WTC11 (cell line): ENCODE measurements around the gene MAP3K3. TPM values are rescaled to one million over a fixed set of nuclear protein-coding genes. Genes with fewer than 3 reads are reported as not detected.

Experiments
- ATAC-seq: fragments of 200-7000 bp; cut with Tn5 transposase; 2 replicates; pipeline ENCODE4 v1.10.0; 2021; ENCODE audit warnings: mild to moderate bottlenecking, moderate library complexity
- CTCF ChIA-PET: fragments of 300-600 bp; sonication (Branson Sonifier 250); formaldehyde crosslinking; loops from one replicate; lab custom pipeline; 2021; ENCODE audit warnings: antibody characterized with exemption; lab: Charles Lee
- POLR2A ChIA-PET: fragments of 350-600 bp; sonication (Branson Sonifier 250); formaldehyde crosslinking; loops from one replicate; lab custom pipeline; 2021; ENCODE audit warnings: antibody characterized with exemption; lab: Charles Lee
- DNase-seq: peaks from one replicate; pipeline ENCODE4 v3.0.0; 2021; ENCODE audit warnings: low spot score
- H3K27ac Mint-ChIP-seq: 2 replicates; pipeline ENCODE4 v1.8.0; 2021; ENCODE audit warnings: mixed read lengths
- H3K27me3 Mint-ChIP-seq: 2 replicates; pipeline ENCODE4 v1.8.0; 2021; ENCODE audit warnings: low read depth, mild to moderate bottlenecking, moderate library complexity, mixed read lengths
- H3K36me3 Mint-ChIP-seq: 2 replicates; pipeline ENCODE4 v1.8.0; 2021; ENCODE audit warnings: mixed read lengths
- H3K4me1 Mint-ChIP-seq: 2 replicates; pipeline ENCODE4 v1.8.0; 2022; ENCODE audit warnings: mixed read lengths
- H3K4me3 Mint-ChIP-seq: 2 replicates; pipeline ENCODE4 v1.8.0; 2021; ENCODE audit warnings: mild to moderate bottlenecking, moderate library complexity, mixed read lengths
- H3K9me3 Mint-ChIP-seq: 2 replicates; pipeline ENCODE4 v1.8.0; 2021; ENCODE audit warnings: mixed read lengths
- ELF4 ChIP-seq: sonication (generic); formaldehyde crosslinking; IDR thresholded peaks from 2 replicates; pipeline ENCODE4 v1.8.1; 2022; ENCODE audit warnings: low read depth, mild to moderate bottlenecking, moderate library complexity, missing genetic modification reagents
- STAT6 ChIP-seq: sonication (generic); formaldehyde crosslinking; conservative IDR thresholded peaks from 2 replicates; pipeline ENCODE4 v1.8.1; 2023; ENCODE audit warnings: mild to moderate bottlenecking, low read depth, missing genetic modification reagents, moderate library complexity
- TP53 ChIP-seq: sonication (generic); formaldehyde crosslinking; IDR thresholded peaks from 2 replicates; pipeline ENCODE4 v1.8.1; 2023; ENCODE audit warnings: mild to moderate bottlenecking, missing genetic modification reagents
- USF1 ChIP-seq: sonication (generic); formaldehyde crosslinking; IDR thresholded peaks from 2 replicates; pipeline ENCODE4 v1.8.0; 2022; ENCODE audit warnings: mild to moderate bottlenecking, missing genetic modification reagents
- ZBTB21 ChIP-seq: sonication (generic); formaldehyde crosslinking; IDR thresholded peaks from 2 replicates; pipeline ENCODE4 v1.8.1; 2023; ENCODE audit warnings: mild to moderate bottlenecking, missing genetic modification reagents, borderline replicate concordance
- ZSCAN18 ChIP-seq: fragments of 250-450 bp; sonication (Bioruptor Pico); IDR thresholded peaks from 2 replicates; pipeline ENCODE4 v2.1.2; 2022; ENCODE audit warnings: mild to moderate bottlenecking, moderate library complexity
- total RNA-seq: library from RNA; stranded (reverse); gene quantifications from 3 replicates; pipeline ENCODE4 v1.2.3, GENCODE V29; 2021
- TF ChIP-seq, protein P1 (sequence below): sonication (generic); formaldehyde crosslinking; IDR thresholded peaks from 2 replicates; pipeline ENCODE4 v1.8.1; 2023; ENCODE audit warnings: mild to moderate bottlenecking, missing genetic modification reagents, borderline replicate concordance
- TF ChIP-seq, protein P2 (sequence below): sonication (generic); formaldehyde crosslinking; IDR thresholded peaks from 2 replicates; pipeline ENCODE4 v1.8.0; 2023; ENCODE audit warnings: missing genetic modification reagents

Gene MAP3K3
- total RNA-seq, 1 experiment from 2014 or later = 25.7 TPM

DNA sequence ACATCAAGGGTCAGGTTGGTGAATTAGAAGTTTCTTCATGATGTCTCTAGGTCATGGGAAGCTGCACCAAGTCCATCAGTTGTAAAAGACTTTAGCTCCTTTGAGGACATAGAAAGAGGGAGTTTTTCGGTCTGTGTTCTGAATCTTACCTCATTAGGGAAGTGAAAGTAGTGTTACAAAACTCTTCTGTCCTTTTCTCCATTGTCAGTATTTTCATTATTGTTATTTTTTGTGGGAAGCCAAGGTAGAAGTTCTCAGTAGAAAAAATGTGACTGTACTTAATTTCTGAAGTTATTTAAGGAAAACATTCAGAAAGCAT, 24.2 kb downstream of the MAP3K3 start (continued):
- TF ChIP-seq, protein P1, sequence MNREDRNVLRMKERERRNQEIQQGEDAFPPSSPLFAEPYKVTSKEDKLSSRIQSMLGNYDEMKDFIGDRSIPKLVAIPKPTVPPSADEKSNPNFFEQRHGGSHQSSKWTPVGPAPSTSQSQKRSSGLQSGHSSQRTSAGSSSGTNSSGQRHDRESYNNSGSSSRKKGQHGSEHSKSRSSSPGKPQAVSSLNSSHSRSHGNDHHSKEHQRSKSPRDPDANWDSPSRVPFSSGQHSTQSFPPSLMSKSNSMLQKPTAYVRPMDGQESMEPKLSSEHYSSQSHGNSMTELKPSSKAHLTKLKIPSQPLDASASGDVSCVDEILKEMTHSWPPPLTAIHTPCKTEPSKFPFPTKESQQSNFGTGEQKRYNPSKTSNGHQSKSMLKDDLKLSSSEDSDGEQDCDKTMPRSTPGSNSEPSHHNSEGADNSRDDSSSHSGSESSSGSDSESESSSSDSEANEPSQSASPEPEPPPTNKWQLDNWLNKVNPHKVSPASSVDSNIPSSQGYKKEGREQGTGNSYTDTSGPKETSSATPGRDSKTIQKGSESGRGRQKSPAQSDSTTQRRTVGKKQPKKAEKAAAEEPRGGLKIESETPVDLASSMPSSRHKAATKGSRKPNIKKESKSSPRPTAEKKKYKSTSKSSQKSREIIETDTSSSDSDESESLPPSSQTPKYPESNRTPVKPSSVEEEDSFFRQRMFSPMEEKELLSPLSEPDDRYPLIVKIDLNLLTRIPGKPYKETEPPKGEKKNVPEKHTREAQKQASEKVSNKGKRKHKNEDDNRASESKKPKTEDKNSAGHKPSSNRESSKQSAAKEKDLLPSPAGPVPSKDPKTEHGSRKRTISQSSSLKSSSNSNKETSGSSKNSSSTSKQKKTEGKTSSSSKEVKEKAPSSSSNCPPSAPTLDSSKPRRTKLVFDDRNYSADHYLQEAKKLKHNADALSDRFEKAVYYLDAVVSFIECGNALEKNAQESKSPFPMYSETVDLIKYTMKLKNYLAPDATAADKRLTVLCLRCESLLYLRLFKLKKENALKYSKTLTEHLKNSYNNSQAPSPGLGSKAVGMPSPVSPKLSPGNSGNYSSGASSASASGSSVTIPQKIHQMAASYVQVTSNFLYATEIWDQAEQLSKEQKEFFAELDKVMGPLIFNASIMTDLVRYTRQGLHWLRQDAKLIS (CRISPR knock-in tag) = no peak

DNA sequence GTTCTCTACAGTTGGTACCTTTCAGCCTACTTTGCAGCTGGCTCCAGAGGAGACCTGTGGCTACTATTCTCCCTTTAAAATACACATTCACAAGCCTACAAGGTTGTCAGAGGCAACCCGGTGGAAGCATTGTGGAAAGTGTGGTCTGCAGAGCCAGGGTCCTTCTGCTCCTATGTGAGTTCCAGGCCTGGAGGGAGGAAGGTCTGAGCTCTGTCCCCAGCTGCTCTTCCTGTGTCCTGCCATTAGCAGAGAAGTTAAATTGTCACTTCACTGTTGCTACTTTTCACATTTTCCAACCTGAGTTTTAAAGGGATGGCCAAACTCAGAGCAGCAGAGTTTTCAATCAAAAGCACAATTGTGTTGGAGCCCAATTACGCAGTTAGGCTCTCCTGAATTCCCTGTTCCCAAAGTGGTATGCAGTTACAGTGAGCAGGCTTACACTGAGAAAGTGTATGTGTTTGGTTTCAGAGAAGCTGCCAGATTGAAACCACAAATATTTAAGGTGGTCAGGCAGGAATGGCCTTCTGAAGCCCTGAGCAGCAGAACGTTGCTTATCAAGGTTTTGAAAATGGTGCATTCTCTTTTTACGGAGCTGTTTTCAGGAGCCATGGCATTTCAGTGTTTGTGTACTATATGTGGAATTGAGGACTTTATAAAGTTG, 25.0 kb downstream of the MAP3K3 start:
- H3K4me3 Mint-ChIP-seq = no peak overlapping the region
- peak overlapping the region; percentile 56 for H3K27ac Mint-ChIP-seq
- CTCF ChIA-PET = interaction anchor here (1.1 to 1.5 kb wide), 3 partner anchors 20 to 168 kb away, joined by 3 to 5 read pairs (median 3); no protein-coding TSS in a partner anchor

More for the DNA sequence above, 25.0 kb downstream of the MAP3K3 start:
- Mint-ChIP-seq H3K27me3 (no peaks in the 10 kb centered on the region), H3K36me3 (peaks cover 2% of the 10 kb centered on the region; the same call in 1 of the 2 replicates), H3K9me3 (no peaks in the 10 kb centered on the region), H3K4me1 (peaks cover 19% of the 10 kb centered on the region)
- DNase-seq (no peak), ATAC-seq (peak; percentile 38; the same call in 1 of the 2 replicates)
- POLR2A ChIA-PET = no interaction called here
- TF ChIP-seq ZBTB21 (no peak), USF1 (CRISPR knock-in tag) (no peak), STAT6 (CRISPR knock-in tag) (no peak), ELF4 (CRISPR knock-in tag) (no peak), TP53 (no peak), ZSCAN18 (CRISPR knock-in tag) (no peak)
- TF ChIP-seq, protein P2, sequence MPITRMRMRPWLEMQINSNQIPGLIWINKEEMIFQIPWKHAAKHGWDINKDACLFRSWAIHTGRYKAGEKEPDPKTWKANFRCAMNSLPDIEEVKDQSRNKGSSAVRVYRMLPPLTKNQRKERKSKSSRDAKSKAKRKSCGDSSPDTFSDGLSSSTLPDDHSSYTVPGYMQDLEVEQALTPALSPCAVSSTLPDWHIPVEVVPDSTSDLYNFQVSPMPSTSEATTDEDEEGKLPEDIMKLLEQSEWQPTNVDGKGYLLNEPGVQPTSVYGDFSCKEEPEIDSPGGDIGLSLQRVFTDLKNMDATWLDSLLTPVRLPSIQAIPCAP (CRISPR knock-in tag) = no peak
